Endodermal cell (in vitro differentiated cells): ENCODE data around the gene RREB1. TPM values are rescaled to one million over a fixed set of nuclear protein-coding genes. Genes with fewer than 3 reads are reported as not detected.

Experiments used
- DNase-seq: peaks from one replicate; pipeline ENCODE4 v3.0.0-alpha.2; 2017
- H3K27ac ChIP-seq: 2 replicates; pipeline ENCODE4 v1.5.1; 2013; ENCODE audit warnings: mild to moderate bottlenecking, low read depth, low read length, moderate library complexity
- H3K27me3 ChIP-seq: 2 replicates; pipeline ENCODE4 v1.6.1; 2013; ENCODE audit warnings: mild to moderate bottlenecking, low read length, moderate library complexity; ENCODE audit not compliant: insufficient read depth, control insufficient read depth, poor library complexity, severe bottlenecking
- H3K36me3 ChIP-seq: 2 replicates; pipeline ENCODE4 v1.7.0; 2013; ENCODE audit warnings: mild to moderate bottlenecking, low read length, moderate library complexity; ENCODE audit not compliant: control insufficient read depth, insufficient read depth
- H3K4me1 ChIP-seq: one replicate; pipeline ENCODE4 v1.7.0; 2013; ENCODE audit warnings: low read length; ENCODE audit not compliant: control insufficient read depth, insufficient read depth
- H3K4me3 ChIP-seq: 2 replicates; pipeline ENCODE4 v1.5.1; 2013; ENCODE audit warnings: mild to moderate bottlenecking, low read length, moderate library complexity
- H3K9ac ChIP-seq: 2 replicates; pipeline ENCODE4 v1.6.1; 2013; ENCODE audit warnings: mild to moderate bottlenecking, low read length, moderate library complexity; ENCODE audit not compliant: poor library complexity, severe bottlenecking; ENCODE audit errors: extremely low read depth
- H3K9me3 ChIP-seq: 2 replicates; pipeline ENCODE4 v1.6.1; 2013; ENCODE audit warnings: mild to moderate bottlenecking, low read length, moderate library complexity; ENCODE audit not compliant: control insufficient read depth
- H3K27ac Mint-ChIP-seq: 2 replicates; pipeline ENCODE4 v1.8.0; 2020; ENCODE audit warnings: mixed read lengths
- H3K27me3 Mint-ChIP-seq: 2 replicates; pipeline ENCODE4 v1.8.0; 2021; ENCODE audit warnings: mild to moderate bottlenecking, mixed read lengths; ENCODE audit not compliant: insufficient read depth
- H3K36me3 Mint-ChIP-seq: 2 replicates; pipeline ENCODE4 v1.8.0; 2020; ENCODE audit warnings: low read depth, mixed read lengths
- H3K4me1 Mint-ChIP-seq: 2 replicates; pipeline ENCODE4 v1.8.0; 2020; ENCODE audit warnings: mixed read lengths
- H3K4me3 Mint-ChIP-seq: 2 replicates; pipeline ENCODE4 v1.8.0; 2020; ENCODE audit warnings: mild to moderate bottlenecking, moderate library complexity, mixed read lengths
- H3K9me3 Mint-ChIP-seq: 2 replicates; pipeline ENCODE4 v1.8.0; 2020; ENCODE audit warnings: mild to moderate bottlenecking, mixed read lengths
- WGBS, 2 experiments: methylation state at CpG; one replicate each; pipeline versions ENCODE4 v1.1.5 to v1.1.7; 2013; ENCODE audit warnings: missing lambda C conversion rate in 2 of 2, mixed read lengths in 1 of 2; ENCODE audit not compliant: insufficient coverage in 1 of 2, insufficient read length in 1 of 2; 5-methylcytosine and 5-hydroxymethylcytosine counted together
- total RNA-seq, 2 donors: library from RNA; stranded (reverse); fragmentation: NEBNext Ultra II Directional in 1 of 2; extraction: Animal tissue kit (Norgen Biotek cat#: 25700) in 1 of 2; gene quantifications; 2 replicates in 1 of 2; 3 replicates in 1 of 2; pipeline ENCODE4 v1.2.1, GENCODE V29; 2021
- TF ChIP-seq, protein P1 (sequence below): fragments of 200-600 bp; sonication (generic); conservative IDR thresholded peaks from 2 replicates; pipeline ENCODE4 v1.5.0; 2021; ENCODE audit warnings: antibody characterized with exemption, mild to moderate bottlenecking

The RREB1 gene
- total RNA-seq, 2 donors from 2014 or later, result 51.2 to 64.3 TPM

DNA sequence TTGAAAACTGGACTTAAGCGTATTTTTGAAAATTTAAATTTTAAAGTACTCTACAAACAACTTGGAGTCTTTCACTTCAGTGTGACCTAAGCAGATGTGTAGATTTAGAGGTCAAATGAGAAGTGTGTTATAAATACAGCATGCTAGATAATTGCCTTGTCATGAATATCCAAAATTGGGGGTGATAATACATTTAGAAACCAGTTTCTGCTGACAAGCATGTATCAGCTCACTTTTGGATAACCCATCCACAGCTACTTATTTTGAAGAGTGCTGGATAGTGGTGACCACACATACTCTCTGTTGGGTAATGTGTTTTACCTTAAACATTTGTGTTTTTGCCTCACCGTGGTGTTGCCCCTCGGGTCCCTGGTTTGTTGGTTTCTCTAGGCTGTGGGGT is 14.9 kb downstream of the RREB1 start:
- TF ChIP-seq, protein P1, sequence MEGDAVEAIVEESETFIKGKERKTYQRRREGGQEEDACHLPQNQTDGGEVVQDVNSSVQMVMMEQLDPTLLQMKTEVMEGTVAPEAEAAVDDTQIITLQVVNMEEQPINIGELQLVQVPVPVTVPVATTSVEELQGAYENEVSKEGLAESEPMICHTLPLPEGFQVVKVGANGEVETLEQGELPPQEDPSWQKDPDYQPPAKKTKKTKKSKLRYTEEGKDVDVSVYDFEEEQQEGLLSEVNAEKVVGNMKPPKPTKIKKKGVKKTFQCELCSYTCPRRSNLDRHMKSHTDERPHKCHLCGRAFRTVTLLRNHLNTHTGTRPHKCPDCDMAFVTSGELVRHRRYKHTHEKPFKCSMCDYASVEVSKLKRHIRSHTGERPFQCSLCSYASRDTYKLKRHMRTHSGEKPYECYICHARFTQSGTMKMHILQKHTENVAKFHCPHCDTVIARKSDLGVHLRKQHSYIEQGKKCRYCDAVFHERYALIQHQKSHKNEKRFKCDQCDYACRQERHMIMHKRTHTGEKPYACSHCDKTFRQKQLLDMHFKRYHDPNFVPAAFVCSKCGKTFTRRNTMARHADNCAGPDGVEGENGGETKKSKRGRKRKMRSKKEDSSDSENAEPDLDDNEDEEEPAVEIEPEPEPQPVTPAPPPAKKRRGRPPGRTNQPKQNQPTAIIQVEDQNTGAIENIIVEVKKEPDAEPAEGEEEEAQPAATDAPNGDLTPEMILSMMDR, result no peak
- Histone ChIP-seq H3K9ac (no peak overlapping the region), H3K36me3 (peaks cover 25% of the 10 kb centered on the region), H3K4me1 (peaks cover 4% of the 10 kb centered on the region), H3K4me3 (no peak overlapping the region), H3K27ac (no peak overlapping the region), H3K9me3 (no peaks in the 10 kb centered on the region), H3K27me3 (no peaks in the 10 kb centered on the region)
- no peaks in the 10 kb centered on the region for H3K27me3 Mint-ChIP-seq
- H3K27ac Mint-ChIP-seq, result no peak overlapping the region
- no peaks in the 10 kb centered on the region for H3K9me3 Mint-ChIP-seq
- peaks cover 28% of the 10 kb centered on the region for H3K36me3 Mint-ChIP-seq
- peak; percentile 3 for DNase-seq
- peaks cover 30% of the 10 kb centered on the region for H3K4me1 Mint-ChIP-seq
- no peak overlapping the region for H3K4me3 Mint-ChIP-seq
- 90 to 100% methylated on average over 2 to 3 of the region's 3 CpGs for WGBS, 2 experiments

GRCh38 chr6:7124114-7124513 is 16.4 kb downstream of the RREB1 start:
- H3K36me3 ChIP-seq, result peaks cover 25% of the 10 kb centered on the region
- 93% methylated on average over 4 of the region's 4 CpGs; no CpG with 5 or more reads in 1 of the 2 experiments for WGBS, 2 experiments
- Mint-ChIP-seq H3K4me3 (no peak overlapping the region), H3K36me3 (peaks cover 28% of the 10 kb centered on the region), H3K27ac (no peak overlapping the region), H3K9me3 (no peaks in the 10 kb centered on the region), H3K27me3 (no peaks in the 10 kb centered on the region), H3K4me1 (peaks cover 33% of the 10 kb centered on the region)
- no peaks in the 10 kb centered on the region for H3K27me3 ChIP-seq
- no peak overlapping the region for H3K9ac ChIP-seq
- TF ChIP-seq, protein P1, result no peak
- H3K4me3 ChIP-seq, result no peak overlapping the region
- H3K9me3 ChIP-seq, result no peaks in the 10 kb centered on the region
- H3K4me1 ChIP-seq, result peaks cover 4% of the 10 kb centered on the region
- H3K27ac ChIP-seq, result no peak overlapping the region
- no peak for DNase-seq

- WGBS, 2 experiments, result 63 to 74% methylated on average over 1 to 2 of the region's 2 CpGs
- peak; percentile 41 for DNase-seq
- peaks cover 33% of the 10 kb centered on the region for H3K4me1 Mint-ChIP-seq
Observed at GRCh38 chr6:7124636-7125035, 16.9 kb downstream of the RREB1 start.

More at GRCh38 chr6:7124636-7125035, 16.9 kb downstream of the RREB1 start:
- Histone ChIP-seq H3K4me1 (peaks cover 4% of the 10 kb centered on the region), H3K4me3 (no peak overlapping the region), H3K36me3 (peaks cover 25% of the 10 kb centered on the region), H3K27ac (no peak overlapping the region), H3K9me3 (no peaks in the 10 kb centered on the region), H3K9ac (no peak overlapping the region), H3K27me3 (no peaks in the 10 kb centered on the region)
- Mint-ChIP-seq H3K27ac (no peak overlapping the region), H3K9me3 (no peaks in the 10 kb centered on the region), H3K27me3 (no peaks in the 10 kb centered on the region), H3K36me3 (peaks cover 28% of the 10 kb centered on the region), H3K4me3 (no peak overlapping the region)
- TF ChIP-seq, protein P1, result no peak
